Measurements from ENCODE around the gene KRTAP10-10.
"Not testable (repeated sequence)": the region's sequence is repeated elsewhere in the genome, so short reads cannot be mapped to it uniquely, and the experiment has no call there.

The KRTAP10-10 gene

GRCh38 chr21:44637018-44637850, at the start of gene KRTAP10-10:
KRTAP10-10 (plus strand) TSS chr21:44637356; CDS start chr21:44637418, 62 bp downstream.
- no peak for DNase-seq (ENCODE audit: low spot score)

- no peak for DNase-seq (ENCODE audit: low spot score)
These were observed 48.1 kb upstream of the KRTAP10-10 start for GRCh38 chr21:44589094-44589493.

GRCh38 chr21:44589586-44590305, 47.4 kb upstream of the KRTAP10-10 start:
- DNase-seq (ENCODE audit: low spot score) = no peak

GRCh38 chr21:44590311-44590721, 46.8 kb upstream of the KRTAP10-10 start:
- no peak for DNase-seq (ENCODE audit: low spot score)

GRCh38 chr21:44590897-44591800, 46.0 kb upstream of the KRTAP10-10 start:
- DNase-seq (ENCODE audit: low spot score) = not testable (repeated sequence)

GRCh38 chr21:44591801-44592130, 45.4 kb upstream of the KRTAP10-10 start:
- not testable (repeated sequence) for DNase-seq (ENCODE audit: low spot score)

- no peak for DNase-seq (ENCODE audit: low spot score)
These were observed 44.5 kb upstream of the KRTAP10-10 start, which contains the start of gene KRTAP10-6 for GRCh38 chr21:44592446-44593311. KRTAP10-6 (minus strand) TSS chr21:44592505; CDS start chr21:44592484, 21 bp downstream.

- DNase-seq (ENCODE audit: low spot score) = no peak
These were observed 43.4 kb upstream of the KRTAP10-10 start for GRCh38 chr21:44593598-44594405.

GRCh38 chr21:44594406-44594916, 42.7 kb upstream of the KRTAP10-10 start:
- DNase-seq (ENCODE audit: low spot score) = no peak

- no peak for DNase-seq (ENCODE audit: low spot score)
These were observed 41.6 kb upstream of the KRTAP10-10 start for GRCh38 chr21:44595524-44595923.

GRCh38 chr21:44596068-44596725, 41.0 kb upstream of the KRTAP10-10 start:
- no peak for DNase-seq (ENCODE audit: low spot score)

- DNase-seq (ENCODE audit: low spot score) = no peak
These were observed 39.1 kb upstream of the KRTAP10-10 start for GRCh38 chr21:44598061-44598460.

- DNase-seq (ENCODE audit: low spot score) = no peak
These were observed 37.7 kb upstream of the KRTAP10-10 start for GRCh38 chr21:44599264-44600029.

GRCh38 chr21:44600118-44600978, 36.8 kb upstream of the KRTAP10-10 start, which contains the start of gene KRTAP10-7:
KRTAP10-7 (plus strand) TSS chr21:44600597; CDS start chr21:44600622, 25 bp downstream.
- DNase-seq (ENCODE audit: low spot score) = not testable (repeated sequence)

- not testable (repeated sequence) for DNase-seq (ENCODE audit: low spot score)
These were observed 36.1 kb upstream of the KRTAP10-10 start for GRCh38 chr21:44601091-44601490.

- no peak for DNase-seq (ENCODE audit: low spot score)
These were observed 35.3 kb upstream of the KRTAP10-10 start for GRCh38 chr21:44601596-44602462.

GRCh38 chr21:44602463-44602850, 34.7 kb upstream of the KRTAP10-10 start:
- no peak for DNase-seq (ENCODE audit: low spot score)

Measured in hepatic stellate cell (primary cell).